Ovary (tissue), 3 donors: ENCODE data around the gene GLCE.

Experiments used
- CTCF ChIP-seq, 3 donors: fragments of 450-650 bp in 2 of 3; fragments of 200-600 bp in 1 of 3; IDR thresholded peaks; one replicate each; pipeline versions ENCODE4 v1.5.1 to v1.8.0; 2016 to 2022; ENCODE audit warnings: antibody characterized with exemption in 3 of 3, mild to moderate bottlenecking in 1 of 3
- EP300 ChIP-seq: sonication (generic); formaldehyde crosslinking; IDR thresholded peaks from one replicate; pipeline ENCODE4 v1.6.1; 2017; ENCODE audit warnings: antibody characterized with exemption
- POLR2A ChIP-seq: fragments of 450-650 bp; IDR thresholded peaks from one replicate; pipeline ENCODE4 v1.6.1; 2017; ENCODE audit warnings: antibody characterized with exemption, mild to moderate bottlenecking, moderate library complexity
- donor health status: DM: no; HTN: no; CAD: no.

GRCh38 chr15:69303337-69304181 is 143.1 kb downstream of the GLCE start:
- TF ChIP-seq CTCF (IDR thresholded peaks at IDR 0.05) (no peak), POLR2A (no peak), EP300 (no peak)
